GM21576 (cell line): ENCODE results near the gene ANO10.
"Not testable (repeated sequence)": the region's sequence is repeated elsewhere in the genome, so short reads cannot be mapped to it uniquely, and the experiment has no call there.

Source experiments
- ATAC-seq: cut with Tn5 transposase; IDR thresholded peaks from one replicate; pipeline ENCODE4 v1.9.1; 2021; ENCODE audit warnings: mild to moderate bottlenecking, moderate library complexity; ENCODE audit not compliant: unreplicated experiment

Gene ANO10, protein sequence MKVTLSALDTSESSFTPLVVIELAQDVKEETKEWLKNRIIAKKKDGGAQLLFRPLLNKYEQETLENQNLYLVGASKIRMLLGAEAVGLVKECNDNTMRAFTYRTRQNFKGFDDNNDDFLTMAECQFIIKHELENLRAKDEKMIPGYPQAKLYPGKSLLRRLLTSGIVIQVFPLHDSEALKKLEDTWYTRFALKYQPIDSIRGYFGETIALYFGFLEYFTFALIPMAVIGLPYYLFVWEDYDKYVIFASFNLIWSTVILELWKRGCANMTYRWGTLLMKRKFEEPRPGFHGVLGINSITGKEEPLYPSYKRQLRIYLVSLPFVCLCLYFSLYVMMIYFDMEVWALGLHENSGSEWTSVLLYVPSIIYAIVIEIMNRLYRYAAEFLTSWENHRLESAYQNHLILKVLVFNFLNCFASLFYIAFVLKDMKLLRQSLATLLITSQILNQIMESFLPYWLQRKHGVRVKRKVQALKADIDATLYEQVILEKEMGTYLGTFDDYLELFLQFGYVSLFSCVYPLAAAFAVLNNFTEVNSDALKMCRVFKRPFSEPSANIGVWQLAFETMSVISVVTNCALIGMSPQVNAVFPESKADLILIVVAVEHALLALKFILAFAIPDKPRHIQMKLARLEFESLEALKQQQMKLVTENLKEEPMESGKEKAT

DNA sequence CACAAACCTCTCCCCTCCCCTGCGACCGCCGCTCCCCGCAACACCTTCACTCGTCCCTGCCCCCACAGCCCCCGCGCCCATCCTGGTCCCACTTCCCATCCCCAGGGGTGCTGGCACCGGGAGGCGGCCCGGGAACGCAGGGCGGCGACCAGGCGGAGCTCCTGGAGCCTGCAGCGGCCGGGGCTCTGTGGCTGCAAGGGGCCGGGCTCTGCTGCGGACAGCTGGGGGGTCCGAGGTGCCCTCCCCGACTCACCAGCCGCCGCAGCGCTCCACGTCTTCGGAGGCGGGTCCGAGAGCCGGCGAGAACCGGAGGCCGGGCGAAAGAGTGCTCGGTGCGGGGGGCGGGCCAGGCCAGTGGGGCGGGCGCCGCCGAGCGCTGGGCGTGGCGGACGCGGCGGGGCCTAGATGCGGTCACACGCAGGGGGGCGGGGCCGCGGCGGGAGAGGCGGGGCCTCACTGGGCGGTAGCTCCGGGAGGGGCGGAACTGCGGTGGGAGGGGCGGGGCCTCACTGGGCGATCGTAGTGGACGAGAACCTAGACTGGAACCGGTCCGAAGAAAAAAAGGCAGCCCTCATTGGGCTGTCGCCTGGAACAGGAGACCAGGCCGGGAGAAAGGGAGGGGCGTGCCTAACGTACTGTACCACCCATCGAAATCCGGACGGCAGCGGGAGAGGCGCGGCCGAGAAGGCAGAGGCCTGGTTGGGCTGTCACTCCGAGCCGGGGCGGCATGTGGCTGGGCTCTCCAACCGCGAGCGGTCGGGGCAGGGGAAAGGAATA, at the start of gene ANO10:
ANO10 (minus strand) TSS at position 356 of the 777 bp plus-strand sequence. CDS start 16,159 bp downstream, outside the sequence.
- ATAC-seq: peak; percentile 92

DNA sequence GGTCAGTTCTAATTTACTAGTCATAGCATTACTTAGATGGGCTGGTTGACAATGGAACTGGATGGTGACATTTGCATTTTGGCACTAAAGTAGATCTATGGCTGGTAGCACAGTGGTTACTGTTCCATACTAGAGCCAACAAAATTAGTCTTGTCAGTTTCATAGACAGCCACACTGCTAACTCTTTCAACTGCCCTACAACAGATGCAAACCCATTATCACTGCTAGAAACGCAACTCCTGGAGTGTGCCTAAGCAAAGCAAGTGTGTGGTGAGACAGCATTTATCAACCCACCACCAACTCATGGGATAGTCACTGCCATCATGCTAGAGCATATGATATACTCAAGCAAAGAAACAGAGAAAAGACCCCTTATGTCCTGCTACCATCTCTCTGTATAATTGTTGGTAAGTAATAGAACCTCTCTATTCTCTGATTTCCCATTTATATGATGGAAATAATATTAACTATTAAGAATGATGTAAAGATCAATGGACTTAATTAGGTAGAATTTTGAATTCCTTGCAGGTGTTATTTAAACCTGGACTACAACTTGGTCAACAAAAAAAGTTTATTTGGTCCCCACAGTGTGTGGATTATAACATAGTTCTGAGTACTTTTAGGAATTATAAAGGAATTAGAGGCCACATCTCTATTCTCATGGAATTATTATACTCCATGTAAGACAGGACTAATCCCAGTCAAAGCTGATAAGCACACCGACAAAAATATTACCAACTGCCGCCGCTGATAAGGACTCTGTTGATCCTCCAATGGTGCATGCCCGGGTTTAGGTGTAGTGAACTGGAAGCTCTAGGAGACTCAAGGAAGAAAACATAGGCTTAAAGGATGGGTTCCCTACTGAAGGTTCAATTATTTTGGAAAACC, 49.1 kb upstream of the ANO10 start:
- no peak for ATAC-seq

DNA sequence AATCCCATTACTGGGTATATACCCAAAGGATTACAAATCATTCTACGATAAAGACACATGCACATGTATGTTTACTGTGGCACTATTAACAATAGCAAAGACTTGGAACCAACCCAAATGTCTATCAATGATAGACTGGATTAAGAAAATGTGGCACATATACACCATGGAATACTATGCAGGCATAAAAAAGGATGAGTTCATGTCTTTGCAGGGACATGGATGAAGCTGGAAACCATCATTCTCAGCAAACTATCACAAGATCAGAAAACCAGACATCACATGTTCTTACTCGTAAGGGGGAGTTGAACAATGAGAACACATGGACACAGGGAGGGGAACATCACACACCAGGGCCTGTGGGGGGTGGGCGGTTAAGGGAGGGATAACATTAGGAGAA, 43.2 kb upstream of the ANO10 start:
- not testable (repeated sequence) for ATAC-seq

DNA sequence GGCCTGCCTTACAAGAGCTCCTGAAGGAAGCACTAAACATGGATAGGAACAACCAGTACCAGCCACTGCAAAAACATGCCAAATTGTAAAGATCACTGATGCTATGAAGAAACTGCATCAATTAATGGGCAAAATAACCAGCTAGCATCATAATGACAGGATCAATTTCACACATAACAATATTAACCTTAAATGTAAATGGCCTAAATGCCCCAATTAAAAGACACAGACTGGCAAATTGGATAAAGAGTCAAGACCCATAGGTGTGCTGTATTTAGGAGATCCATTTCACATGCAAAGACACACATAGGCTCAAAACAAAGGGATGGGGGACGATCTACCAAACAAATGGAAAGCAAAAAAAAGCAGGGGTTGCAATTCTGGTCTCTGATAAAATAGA, 39.6 kb upstream of the ANO10 start:
- ATAC-seq: not testable (repeated sequence)

DNA sequence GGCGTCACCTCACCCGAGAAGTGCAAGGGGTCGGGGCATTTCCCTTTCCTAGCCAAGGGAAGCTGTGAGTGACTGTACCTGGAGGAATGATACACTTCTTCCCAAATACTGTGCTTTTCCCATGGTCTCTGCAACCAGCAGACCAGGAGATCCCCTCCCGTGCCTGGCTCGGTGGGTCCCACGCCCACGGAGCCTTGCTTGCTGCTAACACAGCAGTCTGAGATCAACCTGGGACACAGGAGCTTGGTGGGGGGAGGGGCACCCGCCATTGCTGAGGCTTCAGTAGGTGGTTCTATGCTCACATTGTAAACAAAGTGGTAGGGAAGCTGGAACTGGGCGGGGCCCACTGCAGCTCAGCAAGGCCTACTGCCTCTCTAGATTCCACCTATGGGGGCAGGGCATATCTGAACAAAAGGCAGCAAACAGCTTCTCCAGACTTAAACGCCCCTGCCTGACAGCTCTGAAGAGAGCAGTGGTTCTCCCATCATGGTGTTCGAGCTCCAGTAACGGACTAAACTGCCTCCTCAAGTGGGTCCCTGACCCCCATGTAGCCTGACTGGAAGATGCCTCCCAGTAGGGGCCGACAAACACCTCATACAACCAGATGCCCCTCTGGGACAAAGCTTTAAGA, 37.6 kb upstream of the ANO10 start:
- no peak for ATAC-seq

DNA sequence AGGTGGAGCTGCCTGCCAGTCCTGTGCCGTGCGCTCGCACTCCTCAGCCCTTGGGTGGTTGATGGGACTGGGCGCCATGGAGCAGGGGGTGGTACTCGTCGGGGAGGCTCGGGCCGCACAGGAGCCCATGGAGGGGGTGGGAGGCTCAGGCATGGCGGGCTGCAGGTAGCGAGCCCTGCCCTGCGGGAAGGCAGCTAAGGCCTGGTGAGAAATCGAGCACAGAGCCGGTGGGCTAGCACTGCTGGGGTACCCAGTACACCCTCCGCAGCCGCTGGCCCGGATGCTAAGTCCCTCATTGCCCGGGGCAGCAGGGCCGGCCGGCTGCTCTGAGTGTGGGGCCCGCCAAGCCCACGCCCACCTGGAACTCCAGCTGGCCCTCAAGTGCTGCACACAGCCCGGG, 34.6 kb upstream of the ANO10 start:
- ATAC-seq: not testable (repeated sequence)

DNA sequence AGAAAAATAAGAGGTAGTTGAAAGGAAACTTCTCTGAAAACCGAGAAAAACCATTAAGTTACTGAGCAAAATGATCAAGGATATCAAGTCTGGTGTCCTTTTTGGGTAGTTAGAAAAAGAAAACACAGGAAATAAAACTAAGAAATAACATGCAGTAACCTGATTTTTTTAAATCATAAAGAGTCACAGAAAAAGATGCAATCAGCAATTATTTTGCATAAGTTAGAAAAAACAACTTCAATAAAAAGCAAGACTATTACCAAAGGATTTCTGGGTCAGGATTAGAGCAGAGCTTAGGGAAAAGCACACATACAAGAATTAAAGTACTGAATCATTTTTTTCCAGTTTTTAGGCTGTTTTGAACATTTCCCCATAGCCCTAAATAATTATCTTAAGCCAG, 28.5 kb upstream of the ANO10 start:
- ATAC-seq: no peak

DNA sequence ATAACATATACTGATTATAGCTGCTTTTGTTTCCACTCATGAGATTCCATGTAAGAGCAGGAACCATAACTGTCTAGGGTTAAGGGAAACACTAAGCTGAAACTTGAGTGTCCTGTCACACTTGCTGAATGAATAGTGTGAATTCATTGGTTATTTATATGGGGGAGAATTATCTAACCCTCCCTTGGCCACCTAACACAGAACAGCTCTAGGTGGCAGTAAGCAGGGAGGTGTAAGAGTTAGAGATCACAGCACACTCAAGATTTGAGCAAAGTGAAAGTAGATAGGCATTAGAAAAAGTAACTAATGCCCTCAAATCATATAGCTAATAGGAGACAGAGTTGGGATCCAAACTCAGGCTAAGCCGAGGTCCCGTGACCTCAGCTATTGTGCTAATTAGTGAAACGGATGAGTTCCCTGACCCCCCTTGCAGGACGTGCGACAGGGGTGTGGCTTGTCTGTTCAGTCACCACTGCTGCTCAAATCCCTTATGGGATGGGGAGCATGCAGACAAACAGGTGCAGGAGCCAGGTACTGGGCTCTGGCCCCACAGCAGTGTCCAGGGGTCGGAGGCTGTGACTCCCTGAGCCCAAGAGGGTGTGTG, 27.7 kb upstream of the ANO10 start:
- ATAC-seq: no peak

DNA sequence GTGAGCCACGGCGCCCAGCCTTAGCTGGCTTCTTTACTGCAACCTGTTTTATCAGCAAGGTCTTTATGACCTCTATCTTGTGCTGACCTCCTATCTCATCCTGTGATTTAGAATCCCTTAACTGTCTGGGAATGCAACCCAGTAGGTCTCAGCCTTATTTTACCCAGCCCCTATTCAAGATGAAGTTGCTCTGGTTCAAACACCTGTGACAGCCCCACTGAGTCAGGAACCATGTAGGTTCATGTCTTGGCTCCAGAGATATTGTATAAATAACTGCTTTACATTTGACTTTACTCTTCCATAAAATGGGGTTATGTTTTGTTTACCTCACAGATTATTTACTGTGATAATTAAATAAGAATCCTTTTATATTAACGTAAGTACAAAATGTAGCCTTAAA, 27.1 kb upstream of the ANO10 start:
- no peak for ATAC-seq

DNA sequence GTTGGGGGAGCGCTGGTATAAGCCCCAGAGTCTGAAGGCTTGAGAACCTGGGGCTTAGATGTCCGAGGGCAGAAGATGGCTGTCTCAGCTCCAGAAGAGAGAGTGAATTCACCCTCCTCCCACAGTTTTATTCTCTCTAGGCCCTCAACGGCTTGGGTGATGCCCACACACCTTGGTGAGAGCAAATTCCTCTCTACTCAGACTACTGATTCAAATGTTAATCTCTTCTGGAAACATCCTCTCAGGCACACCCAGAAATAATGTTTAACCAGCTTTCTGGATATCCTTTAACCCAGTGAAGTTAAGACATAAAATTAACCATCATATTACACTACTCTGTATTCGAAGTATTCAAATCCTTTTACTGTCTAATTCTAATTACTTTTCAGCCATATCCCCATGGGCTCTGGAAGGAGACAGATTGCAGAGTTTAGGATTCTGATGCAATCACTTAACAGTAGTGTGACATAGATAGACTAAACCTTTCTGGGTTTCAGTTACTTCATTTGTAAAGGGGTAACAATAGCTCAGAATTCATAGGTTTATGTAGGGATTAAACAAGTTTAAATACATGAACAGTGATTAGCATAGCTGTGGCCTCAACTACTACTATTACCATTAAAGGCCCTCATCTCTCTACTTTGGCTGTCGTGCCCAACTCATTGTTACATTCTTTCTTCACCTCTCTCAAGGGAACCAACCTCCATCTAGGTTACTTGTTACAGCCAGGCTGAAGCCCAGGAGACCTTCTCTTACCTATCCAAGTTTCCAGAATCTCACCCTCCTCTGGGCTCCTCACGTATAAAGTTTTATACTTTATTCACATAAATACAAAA, 25.7 kb upstream of the ANO10 start:
- no peak for ATAC-seq

DNA sequence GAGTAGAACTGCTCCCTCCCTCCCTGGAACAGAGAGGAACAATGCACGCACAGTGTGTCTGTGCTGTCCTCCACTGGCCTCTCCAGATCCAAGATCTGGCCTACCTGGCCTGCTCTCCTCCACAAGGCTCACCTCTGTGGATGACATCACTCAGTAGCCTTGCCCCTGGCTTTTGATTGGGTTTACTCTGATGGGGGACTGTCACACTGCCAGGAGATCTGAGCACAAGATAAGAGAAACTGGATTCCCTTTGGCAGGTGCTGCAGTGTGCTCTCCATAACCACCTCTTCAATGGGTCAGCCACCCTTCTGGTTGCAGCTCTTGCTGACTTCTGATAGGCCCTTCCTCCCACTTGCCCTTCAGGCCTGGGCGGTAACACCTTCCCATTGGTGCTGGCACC, 22.6 kb upstream of the ANO10 start:
- no peak for ATAC-seq

DNA sequence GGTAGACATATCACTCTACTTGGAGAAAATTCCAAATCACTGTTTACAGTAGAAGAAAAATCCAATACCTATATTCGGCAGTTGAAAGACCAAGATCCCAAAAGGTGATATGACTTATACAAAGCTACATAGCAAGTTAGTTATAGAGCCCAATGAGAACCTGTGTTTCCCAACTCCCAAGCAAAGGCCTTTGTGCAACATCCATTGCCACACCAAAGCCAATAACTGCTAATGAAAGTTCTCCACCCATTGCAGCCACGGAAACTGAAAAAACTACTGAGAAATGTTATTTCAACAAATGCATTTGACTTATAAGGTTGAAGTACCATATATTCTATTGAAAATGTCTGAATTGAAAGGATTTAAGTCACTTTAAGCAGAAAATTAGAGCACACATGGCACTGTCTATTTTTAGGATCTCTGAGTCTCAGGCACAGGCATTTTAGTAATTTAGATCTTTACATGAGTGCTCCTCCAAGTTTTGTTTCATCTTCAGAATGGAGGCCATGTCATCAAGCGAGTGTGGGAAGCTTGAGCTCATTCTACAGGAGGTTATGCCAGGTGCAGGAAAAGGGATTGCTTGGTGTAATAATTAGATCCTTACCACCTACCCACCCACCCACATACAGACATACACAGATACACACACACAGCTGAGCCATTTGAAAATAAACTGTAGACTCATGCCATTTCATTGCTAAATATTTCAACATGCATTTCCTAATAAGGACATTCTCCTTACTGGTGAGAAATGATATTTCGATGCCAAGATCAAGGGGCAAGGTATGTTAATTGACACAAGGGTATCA, 19.7 kb upstream of the ANO10 start:
- no peak for ATAC-seq

DNA sequence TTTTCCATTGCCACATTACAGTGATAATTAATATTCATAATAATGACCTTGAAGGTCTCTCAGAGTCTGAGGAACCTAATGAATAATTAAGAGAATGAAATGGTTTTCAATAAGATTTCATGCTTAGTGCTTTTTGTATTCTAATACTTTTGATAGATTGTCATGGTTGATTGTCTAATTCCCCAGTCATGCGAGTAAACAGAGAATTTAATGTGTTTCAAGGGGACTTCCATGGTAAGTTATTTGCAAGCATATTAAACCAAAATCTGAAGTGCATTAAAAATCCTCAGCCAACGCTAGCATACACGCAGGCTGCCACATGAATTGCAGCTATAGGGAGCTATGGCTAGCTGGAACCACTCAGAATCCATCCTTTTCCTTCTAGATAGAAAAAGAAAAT, 18.9 kb upstream of the ANO10 start:
- no peak for ATAC-seq

DNA sequence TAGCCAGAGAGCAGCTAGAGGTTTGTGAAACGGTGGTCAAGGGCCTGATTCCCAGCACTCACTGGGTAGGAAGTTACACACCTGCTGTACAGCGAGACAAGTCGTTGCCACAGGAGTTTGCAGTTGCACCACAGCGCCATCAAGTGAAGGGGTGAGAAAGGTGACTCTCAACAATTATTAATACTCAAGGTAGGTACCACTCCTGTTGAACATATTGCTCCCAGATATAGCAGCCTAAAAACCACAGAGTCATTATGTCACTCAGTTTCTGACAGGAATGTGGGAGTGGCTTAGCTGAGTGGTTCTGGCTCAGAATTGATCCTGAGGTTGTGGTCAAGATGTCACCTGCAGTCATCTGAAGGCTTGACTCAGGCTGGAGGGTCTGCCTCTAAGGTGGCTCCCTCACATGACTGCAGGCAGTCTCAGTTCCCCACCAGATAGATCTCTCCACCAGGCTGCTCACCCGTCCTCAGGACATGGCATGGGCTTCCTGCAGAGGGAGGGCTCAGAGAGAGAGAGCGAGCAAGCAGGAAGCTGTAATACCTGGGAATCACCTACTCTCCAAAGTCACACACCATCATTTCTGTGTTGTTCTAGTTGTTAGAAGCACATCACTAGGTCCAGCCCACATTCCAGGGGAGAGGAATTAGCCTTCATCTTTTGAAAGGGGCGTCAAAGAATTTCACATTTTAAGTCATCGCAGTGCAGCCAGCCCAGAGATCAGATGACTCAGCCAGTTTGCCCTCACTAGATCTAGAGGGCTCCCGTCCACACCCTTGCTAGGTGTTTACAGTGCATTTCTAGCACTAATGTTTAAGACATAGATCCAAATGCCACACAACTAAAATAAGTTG, 17.0 kb upstream of the ANO10 start:
- no peak for ATAC-seq

DNA sequence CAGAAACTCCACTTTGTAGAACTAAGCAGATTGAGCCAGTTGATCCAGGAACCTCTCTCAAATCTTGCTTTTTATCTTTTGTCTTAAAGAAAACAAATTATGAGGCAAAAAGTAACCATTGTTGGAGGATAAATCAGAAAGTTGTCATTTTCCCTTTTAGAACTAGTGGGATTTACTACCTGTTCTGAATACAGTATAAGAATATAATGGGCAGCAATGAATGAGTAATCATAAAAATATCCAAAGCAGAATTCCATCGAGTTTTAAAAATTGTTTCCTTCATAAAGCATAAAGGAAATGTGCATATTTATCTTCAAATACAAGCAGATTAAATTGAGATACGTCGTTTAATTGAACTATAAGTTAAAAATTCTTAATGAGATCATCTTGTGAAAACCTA, 15.9 kb upstream of the ANO10 start:
- ATAC-seq: no peak

DNA sequence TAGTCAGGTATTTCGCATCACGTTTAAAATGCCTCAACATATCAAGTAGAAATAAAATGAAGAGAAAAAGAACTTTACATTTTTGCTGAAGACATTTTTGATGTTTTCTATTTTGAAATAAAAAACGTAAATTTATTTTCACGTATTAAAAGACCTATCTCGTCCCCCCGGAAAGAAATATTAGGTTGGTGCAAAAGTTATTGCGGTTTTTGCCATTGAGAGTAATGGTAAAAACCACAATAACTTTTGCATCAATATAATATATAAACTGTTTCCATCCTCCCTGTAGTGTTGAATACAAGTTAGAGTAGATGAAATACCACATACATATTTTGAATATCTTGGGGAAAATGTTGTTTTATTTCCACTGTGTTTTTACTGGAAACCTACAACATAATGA, 11.2 kb upstream of the ANO10 start:
- no peak for ATAC-seq

DNA sequence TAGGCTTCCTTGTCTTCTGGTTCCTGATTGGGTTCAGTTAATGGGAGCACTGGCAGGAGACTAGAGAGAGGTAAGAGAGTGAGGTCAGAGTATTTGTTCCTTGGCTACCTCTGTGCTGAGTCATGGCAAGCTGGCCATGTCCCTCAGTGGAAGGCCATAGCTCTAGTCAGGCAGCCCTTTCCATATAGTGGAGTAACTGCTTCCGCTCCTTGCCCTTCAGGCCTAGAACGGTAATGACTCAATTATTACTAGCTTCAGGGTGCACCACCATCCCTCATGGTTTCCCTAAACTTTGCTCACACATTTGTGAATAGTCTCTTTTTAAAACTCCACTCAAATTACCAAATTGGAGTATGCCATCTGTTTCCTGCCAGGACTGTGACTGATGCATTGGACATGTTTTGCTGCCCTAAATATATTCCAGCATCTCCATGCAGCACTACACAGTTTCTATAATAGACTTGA, 10.5 kb upstream of the ANO10 start:
- ATAC-seq: no peak
